ENCODE data around the gene POLR3E. TPM values are rescaled to one million over a fixed set of nuclear protein-coding genes. Genes with fewer than 3 reads are reported as not detected.

Gene POLR3E
- total and polyA plus RNA-seq, 12 donors = 22.3 to 40.7 (median 30.6) TPM

DNA sequence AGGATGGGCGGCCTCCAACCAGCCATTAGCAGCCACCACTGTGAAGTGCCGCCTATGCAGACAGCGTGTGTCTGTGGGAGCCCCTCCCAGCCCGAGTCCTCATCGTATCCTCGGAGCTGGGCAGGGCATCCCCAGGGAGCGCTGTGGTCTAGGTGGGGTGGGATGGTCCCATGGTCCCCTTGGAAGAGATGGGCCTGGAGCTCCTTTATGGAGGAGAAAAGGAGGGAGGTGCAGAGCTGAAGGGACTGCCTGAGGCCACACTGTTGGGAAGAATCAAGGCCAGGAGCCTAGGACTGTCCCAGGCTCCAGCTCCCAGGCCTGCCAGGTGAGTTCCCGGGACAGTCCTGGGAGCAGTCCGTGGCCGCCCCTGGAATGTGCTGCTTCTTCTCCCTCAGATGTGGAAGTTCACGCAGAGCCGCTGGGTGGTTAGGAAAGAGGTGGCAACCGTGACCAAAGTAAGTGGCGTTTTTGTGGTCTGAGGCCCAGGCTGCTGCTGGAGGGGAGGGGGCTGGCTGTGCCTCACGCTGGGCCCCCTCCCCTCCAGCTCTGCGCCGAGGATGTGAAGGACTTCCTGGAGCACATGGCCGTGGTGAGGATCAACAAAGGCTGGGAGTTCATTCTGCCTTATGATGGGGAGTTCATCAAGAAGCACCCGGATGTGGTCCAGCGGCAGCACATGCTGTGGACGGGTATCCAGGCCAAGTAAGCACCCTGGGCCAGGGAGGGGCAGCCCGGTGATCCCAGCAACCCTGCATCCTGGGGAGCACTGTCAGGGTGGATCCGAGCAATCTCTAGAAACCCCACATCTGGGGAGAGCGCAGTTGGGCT, 27.0 kb downstream of the POLR3E start:
- DNase-seq = no peak
- Histone ChIP-seq H3K27ac (no peak overlapping the region), H3K4me1 (peaks cover 0 to 8% (median 4%) of the 10 kb centered on the region in 9 donors), H3K4me3 (no peak overlapping the region), H3K9me3 (no peaks in the 10 kb centered on the region), H3K27me3 (no peaks in the 10 kb centered on the region), H3K36me3 (peaks cover 0 to 100% (median 45%) of the 10 kb centered on the region in 9 donors)
- ATAC-seq = no peak
- TF ChIP-seq, protein P1, sequence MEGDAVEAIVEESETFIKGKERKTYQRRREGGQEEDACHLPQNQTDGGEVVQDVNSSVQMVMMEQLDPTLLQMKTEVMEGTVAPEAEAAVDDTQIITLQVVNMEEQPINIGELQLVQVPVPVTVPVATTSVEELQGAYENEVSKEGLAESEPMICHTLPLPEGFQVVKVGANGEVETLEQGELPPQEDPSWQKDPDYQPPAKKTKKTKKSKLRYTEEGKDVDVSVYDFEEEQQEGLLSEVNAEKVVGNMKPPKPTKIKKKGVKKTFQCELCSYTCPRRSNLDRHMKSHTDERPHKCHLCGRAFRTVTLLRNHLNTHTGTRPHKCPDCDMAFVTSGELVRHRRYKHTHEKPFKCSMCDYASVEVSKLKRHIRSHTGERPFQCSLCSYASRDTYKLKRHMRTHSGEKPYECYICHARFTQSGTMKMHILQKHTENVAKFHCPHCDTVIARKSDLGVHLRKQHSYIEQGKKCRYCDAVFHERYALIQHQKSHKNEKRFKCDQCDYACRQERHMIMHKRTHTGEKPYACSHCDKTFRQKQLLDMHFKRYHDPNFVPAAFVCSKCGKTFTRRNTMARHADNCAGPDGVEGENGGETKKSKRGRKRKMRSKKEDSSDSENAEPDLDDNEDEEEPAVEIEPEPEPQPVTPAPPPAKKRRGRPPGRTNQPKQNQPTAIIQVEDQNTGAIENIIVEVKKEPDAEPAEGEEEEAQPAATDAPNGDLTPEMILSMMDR (IDR thresholded peaks at IDR 0.05) = no peak
- 91 to 92% methylated on average over 24 of the region's 24 CpGs for WGBS, 2 donors
- intact Hi-C loops (cut with DNase I) = loop anchor here in 3 of 10 donors (10.0 kb wide), 2 partner anchors 91 to 1169 kb away; partner anchors contain the start of genes DNAH3 (in 2 of the 3) and LDAF1 (in 2 of the 3)

DNA sequence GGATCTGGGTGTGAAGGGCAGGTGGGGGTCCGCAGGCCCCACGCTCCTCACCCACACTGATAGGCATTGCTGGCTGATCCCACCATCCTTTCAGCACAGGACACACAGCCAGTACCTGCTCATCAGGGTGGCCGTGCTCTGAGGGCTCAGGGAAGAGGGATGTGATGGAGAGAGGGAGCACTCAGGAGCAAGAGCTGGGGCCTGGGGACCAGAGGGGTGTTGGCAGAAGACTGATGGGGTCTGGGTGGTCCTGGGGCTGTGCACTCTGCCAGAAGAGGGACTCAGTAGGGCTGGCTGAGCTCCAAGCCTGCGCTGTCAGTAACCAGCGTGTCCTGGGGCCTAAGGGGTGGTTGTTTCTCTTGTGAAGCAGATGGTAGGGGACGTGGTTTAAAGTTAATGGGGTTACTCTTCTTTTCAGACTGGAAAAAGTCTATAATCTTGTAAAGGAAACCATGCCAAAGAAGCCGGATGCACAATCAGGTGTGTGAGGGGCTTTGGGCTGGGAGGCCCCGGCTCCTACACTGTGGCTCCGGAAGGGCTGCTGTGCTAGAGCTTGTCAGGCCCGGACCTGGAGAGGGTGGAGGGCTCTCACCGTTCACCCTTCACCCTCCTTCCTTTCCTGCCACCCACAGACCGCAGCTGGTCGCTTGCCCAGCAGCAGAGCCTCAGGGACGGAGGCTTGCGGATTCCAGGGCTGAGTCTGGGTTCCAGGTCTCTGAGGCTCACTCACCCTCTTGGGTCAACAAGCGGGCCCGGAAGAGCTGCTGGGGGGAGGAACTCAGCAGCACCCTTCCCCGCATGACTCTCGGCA, 27.8 kb downstream of the POLR3E start:
- H3K9me3 ChIP-seq = no peaks in the 10 kb centered on the region
- no peak overlapping the region for H3K27ac ChIP-seq
- peaks cover 0 to 98% (median 40%) of the 10 kb centered on the region in 9 donors for H3K36me3 ChIP-seq
- no peak overlapping the region for H3K4me3 ChIP-seq
- TF ChIP-seq, protein P1 (IDR thresholded peaks at IDR 0.05) = no peak
- ATAC-seq = no peak
- no peaks in the 10 kb centered on the region for H3K27me3 ChIP-seq
- peaks cover 0 to 8% (median 4%) of the 10 kb centered on the region in 9 donors for H3K4me1 ChIP-seq
- WGBS, 2 donors = 92 to 93% methylated on average over 19 of the region's 19 CpGs
- intact Hi-C loops (cut with DNase I) = loop anchor here in 3 of 10 donors (10.0 kb wide), 2 partner anchors 90 to 1170 kb away; partner anchors contain the start of genes DNAH3 (in 2 of the 3) and LDAF1 (in 2 of the 3)
- no peak for DNase-seq

DNA sequence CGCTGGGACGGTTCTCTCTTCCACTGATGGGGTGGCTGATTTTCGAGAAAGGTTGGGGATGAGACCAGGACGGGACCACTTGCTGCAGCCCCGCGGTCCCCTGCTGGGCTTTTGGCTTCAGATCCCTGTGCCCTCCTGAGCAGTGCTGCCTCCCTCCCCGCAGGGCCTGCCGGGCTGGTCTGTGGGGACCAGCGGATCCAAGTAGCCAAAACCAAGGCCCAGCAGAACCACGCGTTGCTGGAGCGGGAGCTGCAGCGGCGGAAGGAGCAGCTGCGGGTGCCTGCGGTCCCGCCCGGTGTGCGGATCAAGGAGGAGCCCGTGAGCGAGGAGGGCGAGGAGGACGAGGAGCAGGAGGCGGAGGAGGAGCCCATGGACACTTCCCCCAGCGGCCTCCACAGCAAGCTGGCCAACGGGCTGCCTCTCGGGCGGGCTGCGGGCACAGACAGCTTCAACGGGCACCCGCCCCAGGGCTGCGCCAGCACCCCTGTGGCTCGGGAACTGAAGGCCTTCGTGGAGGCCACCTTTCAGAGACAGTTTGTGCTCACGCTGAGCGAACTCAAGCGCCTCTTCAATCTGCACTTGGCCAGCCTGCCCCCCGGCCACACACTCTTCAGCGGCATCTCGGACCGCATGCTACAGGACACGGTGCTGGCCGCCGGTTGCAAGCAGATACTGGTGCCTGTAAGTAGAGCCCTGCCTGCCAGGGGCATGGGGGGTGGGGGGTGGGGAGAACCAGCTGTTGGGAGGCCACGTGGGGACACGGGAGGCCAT, 28.6 kb downstream of the POLR3E start:
- Histone ChIP-seq H3K27ac (no peak overlapping the region), H3K27me3 (no peaks in the 10 kb centered on the region), H3K4me1 (peaks cover 0 to 14% (median 4%) of the 10 kb centered on the region in 9 donors), H3K4me3 (no peak overlapping the region), H3K36me3 (peaks cover 0 to 97% (median 40%) of the 10 kb centered on the region in 9 donors), H3K9me3 (no peaks in the 10 kb centered on the region)
- DNase-seq = no peak
- TF ChIP-seq, protein P1 (IDR thresholded peaks at IDR 0.05) = no peak
- WGBS, 2 donors = 96% methylated on average over 46 of the region's 46 CpGs
- intact Hi-C loops (cut with DNase I) = loop anchor here in 3 of 10 donors (10.0 kb wide), 2 partner anchors 89 to 1171 kb away; partner anchors contain the start of genes DNAH3 (in 2 of the 3) and LDAF1 (in 2 of the 3)
- ATAC-seq = no peak

All from heart right ventricle (tissue), 16 donors.